H54 (cell line): ENCODE measurements around the gene TPM2.

Source experiments
- DNase-seq: peaks from one replicate; pipeline ENCODE4 v3.0.0; 2011; ENCODE audit warnings: low spot score, mixed read lengths; ENCODE audit not compliant: insufficient read length
- FAIRE-seq: peaks from 3 replicates; lab custom pipeline; 2011; peaks lifted over from hg19 to GRCh38; lab: Jason Lieb, UNC
- POLR2A ChIP-seq: IDR thresholded peaks from 2 replicates; pipeline ENCODE4 v1.6.1; 2011; ENCODE audit warnings: low read depth, mild to moderate bottlenecking, low read length

The TPM2 gene

DNA sequence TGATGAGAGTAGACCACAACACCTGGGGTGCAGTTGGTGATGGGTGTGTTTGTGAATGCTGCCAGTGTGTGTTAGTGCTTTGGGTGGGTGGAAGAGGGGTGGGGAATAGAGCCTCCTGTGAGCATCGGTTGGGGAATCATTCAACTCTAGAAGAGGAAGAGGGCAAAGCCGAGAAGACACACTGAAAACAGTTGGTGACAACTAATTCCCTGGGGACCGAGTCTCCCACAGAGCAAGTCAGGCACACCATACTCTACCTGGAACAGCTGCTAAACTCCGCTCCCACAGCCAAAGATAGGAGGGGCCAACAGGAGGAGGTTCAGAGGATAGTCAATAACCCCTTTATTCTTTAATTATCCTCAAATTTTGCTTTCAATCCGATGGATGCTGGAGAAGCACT, 23.2 kb downstream of the TPM2 start:
- no peak for TF ChIP-seq POLR2A

DNA sequence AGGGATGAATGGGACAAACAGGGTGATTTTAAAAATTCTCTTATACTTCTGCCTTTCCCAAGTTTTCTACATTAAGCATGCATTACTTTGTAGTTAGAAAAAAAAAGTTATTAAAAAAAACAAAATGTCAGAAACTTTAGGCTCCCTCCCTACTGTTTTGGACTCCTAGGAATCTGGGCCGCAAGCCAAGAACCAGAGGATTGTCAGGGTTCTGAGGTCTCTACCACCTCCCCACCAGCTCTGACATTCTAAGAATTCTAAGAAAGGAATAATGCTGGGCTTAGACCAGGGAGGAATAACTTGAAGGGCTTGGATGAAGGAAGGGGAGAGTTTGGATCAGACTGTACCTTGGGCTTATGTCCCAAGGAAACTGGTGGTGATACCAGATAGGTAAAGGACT, 23.7 kb downstream of the TPM2 start:
- DNase-seq (no peak), FAIRE-seq (no peak)
- TF ChIP-seq POLR2A, result no peak

More for the DNA sequence above, 23.2 kb downstream of the TPM2 start:
- FAIRE-seq (no peak), DNase-seq (no peak)

DNA sequence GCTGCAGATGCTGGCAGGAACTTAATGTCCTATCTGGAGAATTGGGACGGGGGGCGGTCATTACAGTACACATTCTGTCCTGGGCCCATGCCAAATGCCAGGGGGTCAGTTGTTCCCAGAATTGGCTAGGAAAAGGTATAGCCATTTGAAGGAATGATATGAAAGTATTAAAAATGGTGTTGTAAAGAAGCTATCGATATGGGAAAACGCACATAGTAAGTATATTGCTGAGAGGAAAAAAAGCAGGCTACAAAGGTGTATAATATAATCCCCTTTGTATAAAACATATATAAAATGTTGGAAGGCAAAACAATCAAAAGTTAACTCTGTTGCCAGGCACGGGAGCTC, 24.3 kb downstream of the TPM2 start:
- TF ChIP-seq POLR2A, result no peak
- no peak for DNase-seq
- no peak for FAIRE-seq

DNA sequence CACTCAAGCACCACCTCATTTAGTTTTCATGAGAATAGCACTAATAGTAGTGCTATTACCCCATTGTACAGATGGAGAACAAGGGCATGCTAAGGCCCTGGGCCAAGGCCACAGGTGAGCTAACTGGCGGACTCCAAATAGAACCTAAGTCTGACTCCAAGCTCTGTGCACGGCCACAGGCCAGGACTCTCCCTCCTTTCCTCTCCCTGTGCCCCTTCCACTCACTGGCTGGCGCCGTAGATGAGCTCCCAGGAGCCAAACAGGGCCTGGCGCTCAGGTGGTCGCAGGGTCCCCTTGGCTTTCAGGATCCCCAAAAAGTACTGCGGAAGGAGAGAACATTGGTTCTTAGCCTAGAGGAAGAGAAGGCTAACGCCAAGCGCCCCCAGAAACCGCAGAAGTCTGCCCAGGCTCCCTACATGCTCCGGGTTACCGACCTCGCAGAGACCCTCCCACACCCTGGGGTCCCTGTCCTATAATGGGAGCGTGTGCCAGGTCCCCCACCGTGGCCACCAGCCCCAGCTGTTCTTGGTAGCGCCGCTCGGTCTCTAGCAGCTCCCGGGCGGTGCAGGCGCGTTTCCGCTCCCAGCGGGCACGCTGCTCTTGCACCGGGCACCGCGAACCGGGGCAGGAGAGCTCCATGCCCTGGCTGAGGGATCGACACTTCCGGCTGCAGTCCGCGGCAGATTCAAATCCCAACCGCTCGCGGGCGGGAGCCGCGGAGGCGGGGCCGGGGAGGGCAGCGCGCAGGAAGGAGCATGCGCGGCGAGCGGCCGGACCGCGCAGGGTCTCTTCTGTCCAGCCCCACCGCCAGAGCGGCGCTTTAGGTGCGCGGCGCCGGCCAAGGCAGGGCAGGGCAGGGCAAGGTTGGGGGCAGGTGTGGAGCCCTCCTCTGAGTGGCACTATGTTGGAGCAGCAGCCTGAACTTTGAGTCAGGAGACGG, 24.9 kb downstream of the TPM2 start, which contains the start of gene ARHGEF39:
TSS of gene ARHGEF39 (minus strand) at position 665 of the 940 bp plus-strand sequence. CDS start at position 639, 26 bp downstream.
- DNase-seq (peak; percentile 76), FAIRE-seq (no peak)
- TF ChIP-seq POLR2A, result peak; percentile 60

DNA sequence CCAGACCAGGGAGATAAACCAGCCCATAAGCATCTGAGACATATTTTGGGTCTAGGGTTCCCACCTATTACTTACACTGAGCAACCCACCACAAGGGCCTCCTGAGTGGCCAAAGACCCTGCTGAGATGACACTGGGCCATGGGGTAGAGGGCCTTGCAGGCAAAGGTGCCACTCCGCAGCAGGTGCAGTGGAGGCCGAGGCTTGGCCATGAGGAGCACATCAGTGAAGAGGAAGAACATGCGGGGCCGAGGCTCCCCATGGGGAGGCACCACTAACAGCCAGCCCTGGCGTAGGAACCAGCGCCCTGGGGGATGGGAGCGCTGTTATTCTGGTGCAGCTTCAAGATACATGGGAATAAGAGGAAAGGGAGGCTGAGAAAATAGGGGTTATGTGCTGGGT, 27.3 kb downstream of the TPM2 start:
- no peak for FAIRE-seq
- no peak for DNase-seq
- TF ChIP-seq POLR2A, result no peak

DNA sequence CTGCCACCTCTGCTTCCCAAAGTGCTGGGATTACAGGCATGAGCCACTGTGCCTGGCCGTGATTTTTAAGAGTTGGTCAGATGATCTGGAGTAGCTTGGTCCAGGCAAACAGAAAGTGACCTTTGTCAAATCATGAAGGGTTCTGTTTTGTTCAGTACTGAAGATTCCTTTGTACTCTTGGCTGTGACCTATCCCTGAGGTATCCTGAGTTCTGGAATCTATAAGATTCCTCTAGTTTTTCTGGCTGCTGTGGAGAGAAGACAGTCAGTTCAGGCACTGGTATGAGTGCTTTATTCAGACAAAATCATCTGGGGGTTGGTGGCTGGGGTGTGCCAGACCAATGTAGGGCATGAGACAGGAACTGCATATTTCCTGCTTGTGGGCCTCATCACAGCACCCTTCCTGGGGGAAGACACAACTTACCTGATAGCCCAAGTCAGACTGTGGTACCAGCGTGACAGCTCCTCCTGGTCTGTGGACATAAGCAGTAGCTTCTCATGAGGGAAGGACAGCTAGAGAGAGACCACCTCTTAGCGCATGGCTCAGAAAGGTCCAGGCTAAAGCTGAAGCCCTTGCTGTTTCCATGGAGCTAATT, 27.9 kb downstream of the TPM2 start:
- DNase-seq (no peak), FAIRE-seq (no peak)
- TF ChIP-seq POLR2A, result no peak

DNA sequence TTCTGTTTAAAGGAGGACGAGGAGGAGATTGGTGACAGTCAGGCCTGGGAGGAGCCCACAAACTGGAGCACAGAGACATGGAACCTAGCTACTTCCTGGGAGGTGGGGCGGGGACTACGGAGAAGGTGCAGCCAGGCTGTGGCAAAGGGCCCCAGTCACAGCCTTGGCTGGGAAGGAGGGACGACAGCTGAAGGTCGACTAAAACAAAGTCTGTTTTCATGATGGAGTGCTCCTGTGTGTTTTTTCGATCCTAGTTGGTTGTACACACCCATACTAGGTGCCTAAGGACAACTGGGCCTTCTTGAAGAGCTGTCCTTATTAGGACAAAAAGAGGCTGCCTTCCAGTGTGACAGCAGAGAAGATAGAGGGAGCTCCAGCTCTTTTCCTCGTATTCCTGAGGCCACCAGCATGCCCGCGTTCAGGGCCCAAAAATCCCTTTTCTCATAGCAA, 28.7 kb downstream of the TPM2 start:
- no peak for TF ChIP-seq POLR2A
- no peak for FAIRE-seq
- DNase-seq, result no peak

DNA sequence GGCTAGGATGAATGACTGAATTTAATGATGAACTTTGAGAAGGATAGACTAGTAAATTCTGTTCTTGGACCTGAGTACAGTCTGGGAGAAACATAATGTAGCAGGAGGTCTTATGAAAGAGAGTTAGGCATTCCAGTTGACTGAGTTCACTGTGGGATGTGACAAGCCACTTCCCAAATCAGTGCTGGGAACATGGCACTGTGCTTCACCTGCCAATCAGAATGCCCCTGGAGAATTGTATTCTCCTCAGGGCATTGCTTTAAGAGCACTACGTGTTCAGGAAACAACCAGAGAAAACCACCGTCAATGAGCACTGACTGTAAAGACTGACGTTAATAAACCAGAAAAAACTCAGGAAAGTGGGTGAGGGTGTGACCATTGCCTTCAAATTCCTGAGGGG, 30.4 kb downstream of the TPM2 start:
- no peak for DNase-seq
- TF ChIP-seq POLR2A, result no peak
- FAIRE-seq, result no peak

DNA sequence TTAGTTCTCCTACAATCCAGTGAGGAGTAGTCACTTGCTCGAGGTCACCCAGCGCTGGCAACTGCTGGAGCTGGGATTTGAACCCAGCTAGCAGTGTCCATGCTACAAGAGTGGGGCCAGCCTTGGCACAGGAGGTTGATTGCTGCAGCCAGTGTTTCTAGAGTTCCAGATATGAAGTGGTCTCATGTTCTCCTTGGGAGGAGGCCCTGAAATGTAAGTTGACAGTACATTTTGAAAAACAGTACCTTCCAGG, 30.8 kb downstream of the TPM2 start:
- FAIRE-seq (no peak), DNase-seq (no peak)
- no peak for TF ChIP-seq POLR2A

DNA sequence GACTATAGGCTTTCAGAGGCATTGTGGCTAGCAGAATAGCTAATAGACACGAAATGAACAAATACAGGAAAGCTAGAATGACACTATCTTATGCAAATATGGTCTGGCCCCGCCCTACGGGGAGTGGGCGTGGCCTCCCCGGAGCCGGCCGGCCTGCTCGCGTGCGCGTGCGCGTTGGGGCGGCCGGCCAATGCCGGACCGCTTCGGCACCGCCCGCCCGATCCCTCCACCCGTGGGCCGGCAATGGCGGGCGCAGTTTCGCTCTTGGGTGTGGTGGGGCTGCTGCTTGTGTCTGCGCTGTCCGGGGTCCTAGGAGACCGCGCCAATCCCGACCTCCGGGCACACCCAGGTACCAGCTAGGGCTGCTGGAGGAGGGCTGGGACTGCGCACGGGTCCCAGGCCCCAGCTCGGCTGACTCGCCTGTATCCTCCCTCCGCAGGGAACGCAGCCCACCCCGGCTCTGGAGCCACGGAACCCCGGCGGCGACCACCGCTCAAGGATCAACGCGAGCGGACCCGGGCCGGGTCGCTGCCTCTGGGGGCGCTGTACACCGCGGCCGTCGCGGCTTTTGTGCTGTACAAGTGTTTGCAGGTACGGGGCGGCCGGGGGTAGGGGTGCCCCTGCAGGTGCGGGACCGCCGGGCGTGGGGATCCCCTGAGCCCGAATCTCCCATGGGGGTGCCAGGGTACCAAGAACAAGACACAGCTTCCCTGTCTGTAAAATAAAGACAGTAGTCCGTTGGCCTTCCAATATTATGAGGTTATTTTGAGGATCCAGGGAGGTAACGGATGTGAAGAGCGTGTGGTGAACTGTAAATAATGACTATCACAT, 31.4 kb downstream of the TPM2 start, which contains the start of gene CCDC107:
TSS of gene CCDC107 (plus strand) at position 156 of the 831 bp plus-strand sequence. CDS start at position 244, 88 bp downstream.
- no peak for FAIRE-seq
- TF ChIP-seq POLR2A, result peak; percentile 69
- peak; percentile 62 for DNase-seq

DNA sequence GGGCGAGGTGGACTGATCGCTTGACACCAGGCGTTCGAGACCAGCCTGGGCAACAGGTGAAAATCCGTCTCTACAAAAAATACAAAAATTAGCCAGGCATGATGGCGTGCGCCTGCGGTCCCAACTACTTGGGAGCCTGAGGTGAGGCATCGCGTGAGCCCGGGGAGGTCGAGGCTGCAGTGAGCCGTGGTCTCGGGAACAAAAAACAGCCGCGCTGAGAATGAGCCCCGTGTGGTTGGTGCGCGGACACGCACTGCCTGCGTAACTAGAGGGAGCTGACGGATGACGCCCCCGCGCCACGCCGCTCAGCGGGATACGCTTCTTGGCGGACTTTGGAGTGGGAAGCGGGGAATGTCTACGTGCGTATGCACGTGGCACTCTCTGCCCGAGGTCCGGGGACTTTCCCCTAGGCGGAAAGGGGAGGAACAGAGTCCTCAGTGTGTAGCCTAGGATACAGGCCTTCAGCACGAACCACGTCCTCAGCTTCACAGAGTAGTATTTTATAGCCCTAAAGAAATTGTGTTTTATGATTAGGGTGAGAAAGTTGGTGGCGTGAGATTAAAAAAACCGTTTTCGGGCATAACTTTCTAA, 32.1 kb downstream of the TPM2 start, which contains the start of gene RMRP:
TSS of gene RMRP (minus strand) at position 474 of the 591 bp plus-strand sequence.
- no peak for TF ChIP-seq POLR2A
- peak; percentile 83 for DNase-seq
- peak; percentile 66 for FAIRE-seq

DNA sequence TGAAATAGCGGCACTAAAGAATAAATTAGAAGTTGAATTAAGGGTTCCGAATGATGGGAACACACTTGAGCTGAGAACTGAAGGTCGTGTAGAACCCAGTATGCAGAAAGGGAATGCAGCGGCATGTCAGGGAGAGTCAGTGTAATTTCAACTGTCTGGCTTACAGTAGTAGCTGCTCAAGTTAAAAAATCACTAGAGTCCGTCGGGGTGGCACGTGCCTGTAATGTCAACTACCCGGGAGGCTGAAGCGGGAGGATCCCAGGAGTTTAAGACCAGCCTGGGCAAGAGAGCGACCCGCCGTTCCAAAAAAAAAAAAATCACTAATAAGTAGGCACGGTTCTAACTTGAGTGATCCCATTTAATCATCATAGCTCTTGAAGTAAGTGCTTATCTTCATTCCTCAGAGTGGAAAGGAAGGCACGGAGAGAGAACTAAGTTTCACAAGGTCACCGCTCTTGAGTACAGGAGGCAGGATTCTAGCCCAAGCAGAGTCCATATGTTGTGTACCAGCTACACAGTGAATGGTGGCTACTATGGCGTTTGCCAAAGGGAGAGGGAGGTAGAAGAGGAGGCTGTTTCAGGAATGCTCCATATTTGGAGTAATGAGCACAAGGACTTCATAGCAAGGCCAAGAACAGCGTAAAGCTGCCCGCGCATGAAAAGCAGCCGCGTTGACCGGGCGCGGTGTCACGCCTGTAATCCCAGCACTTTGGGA, 32.7 kb downstream of the TPM2 start:
- DNase-seq (no peak), FAIRE-seq (no peak)
- no peak for TF ChIP-seq POLR2A

DNA sequence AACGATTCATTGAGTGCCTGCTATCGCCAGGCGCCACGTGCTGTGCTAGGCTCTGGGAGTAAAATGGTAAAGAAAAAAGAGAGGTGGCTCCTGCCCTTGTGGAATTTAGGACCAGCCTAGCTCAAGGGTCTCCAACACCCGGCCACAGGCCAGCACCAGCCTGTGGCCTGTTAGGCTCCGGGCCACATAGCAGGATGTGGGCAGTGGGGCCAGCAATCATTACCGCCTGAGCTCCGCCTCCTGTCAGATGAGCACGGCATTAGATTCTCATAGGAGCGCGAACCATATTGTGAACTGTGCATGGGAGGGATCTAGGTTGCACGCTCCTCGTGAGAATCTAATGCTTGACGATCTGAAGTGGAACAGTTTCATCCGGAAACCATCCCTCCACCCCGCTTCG, 33.4 kb downstream of the TPM2 start:
- FAIRE-seq, result no peak
- TF ChIP-seq POLR2A, result no peak

More for the DNA sequence above, 33.4 kb downstream of the TPM2 start:
- no peak for DNase-seq
